ENCODE measurements around the gene FAM171A1.

FAM171A1 gene

GRCh38 chr10:15175587-15175986 is 195.5 kb downstream of the FAM171A1 start:
- no peak overlapping the region for H3K4me3 ChIP-seq (ENCODE audit: control insufficient read depth, low read depth, low read length)
- TF ChIP-seq CTCF (conservative IDR thresholded peaks at IDR 0.05; ENCODE audit: control insufficient read depth, insufficient read depth, low read depth, low read length), result no peak

DNA sequence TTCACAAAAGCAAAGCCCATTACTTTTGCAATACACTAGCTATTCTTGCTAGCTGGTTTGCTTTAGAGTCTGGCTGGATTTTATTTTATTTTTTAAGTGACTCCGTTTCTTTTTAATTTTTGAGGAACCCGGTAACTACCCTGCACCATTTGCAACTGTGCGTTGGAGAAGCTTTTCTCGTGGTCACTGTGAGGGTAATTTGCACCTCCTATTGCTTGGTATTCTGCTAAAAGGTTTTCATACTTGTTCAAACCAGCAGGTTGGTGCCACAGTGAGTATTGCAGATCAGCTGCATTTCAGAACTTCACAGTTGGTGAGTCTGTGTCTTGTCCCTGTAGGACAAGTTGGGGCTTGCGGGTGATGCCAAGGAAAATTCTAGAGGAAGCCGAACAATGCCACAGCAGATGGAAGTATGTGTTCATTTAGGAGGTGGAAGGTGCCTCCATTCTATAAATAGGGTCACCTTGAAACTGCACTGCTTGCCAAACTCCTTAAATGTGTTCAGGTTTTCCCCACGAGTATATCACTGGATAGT is 198.7 kb downstream of the FAM171A1 start:
- no peak for DNase-seq (ENCODE audit: low read depth)
- H3K4me3 ChIP-seq (ENCODE audit: control insufficient read depth, low read depth, low read length), result no peak overlapping the region
- TF ChIP-seq CTCF (conservative IDR thresholded peaks at IDR 0.05; ENCODE audit: control insufficient read depth, insufficient read depth, low read depth, low read length), result no peak

More at GRCh38 chr10:15175587-15175986, 195.5 kb downstream of the FAM171A1 start:
- DNase-seq (ENCODE audit: low read depth), result no peak

GRCh38 chr10:15169555-15170401 is 201.3 kb downstream of the FAM171A1 start:
- no peak for TF ChIP-seq CTCF (conservative IDR thresholded peaks at IDR 0.05; ENCODE audit: control insufficient read depth, insufficient read depth, low read depth, low read length)
- H3K4me3 ChIP-seq (ENCODE audit: control insufficient read depth, low read depth, low read length), result no peak overlapping the region
- no peak for DNase-seq (ENCODE audit: low read depth)

DNA sequence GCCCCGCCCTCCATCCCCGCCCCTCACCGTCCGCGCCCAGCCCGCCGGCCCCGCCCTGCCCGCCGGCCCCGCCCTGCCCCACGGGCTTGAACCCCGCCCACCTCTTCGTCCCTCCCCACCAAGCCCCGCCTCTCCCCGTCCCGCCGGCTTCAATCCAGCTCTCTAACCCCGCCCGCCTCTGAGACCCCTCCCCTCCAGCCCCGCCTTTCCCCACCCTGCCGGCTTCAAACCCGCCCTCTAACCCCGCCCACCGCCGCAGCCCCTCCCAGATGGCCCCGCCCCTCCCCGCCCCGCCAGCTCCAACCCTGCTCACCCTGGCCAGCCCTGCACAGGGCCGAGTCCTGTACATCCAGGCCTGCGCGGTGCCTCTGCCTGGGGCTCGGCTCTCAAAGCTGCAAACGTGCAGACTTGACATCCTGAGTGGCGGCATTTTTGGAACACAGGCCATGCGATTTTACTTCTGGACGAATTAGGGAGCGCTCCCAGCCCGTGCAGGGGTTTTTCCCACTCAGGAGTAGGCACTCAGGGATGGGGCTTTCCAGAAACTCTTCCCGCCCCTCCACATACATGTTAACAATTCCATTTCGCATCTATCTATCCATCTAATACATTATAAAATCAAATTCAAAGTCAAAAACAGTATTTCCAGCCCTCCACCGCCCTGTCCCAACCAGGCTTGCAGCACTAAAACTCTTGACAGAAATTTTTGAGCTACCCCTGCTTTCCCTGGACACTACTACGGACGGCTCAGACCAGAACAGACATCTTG is 202.1 kb downstream of the FAM171A1 start:
- TF ChIP-seq CTCF (conservative IDR thresholded peaks at IDR 0.05; ENCODE audit: control insufficient read depth, insufficient read depth, low read depth, low read length), result no peak
- peak; percentile 92 for DNase-seq (ENCODE audit: low read depth)
- no peak overlapping the region for H3K4me3 ChIP-seq (ENCODE audit: control insufficient read depth, low read depth, low read length)

DNA sequence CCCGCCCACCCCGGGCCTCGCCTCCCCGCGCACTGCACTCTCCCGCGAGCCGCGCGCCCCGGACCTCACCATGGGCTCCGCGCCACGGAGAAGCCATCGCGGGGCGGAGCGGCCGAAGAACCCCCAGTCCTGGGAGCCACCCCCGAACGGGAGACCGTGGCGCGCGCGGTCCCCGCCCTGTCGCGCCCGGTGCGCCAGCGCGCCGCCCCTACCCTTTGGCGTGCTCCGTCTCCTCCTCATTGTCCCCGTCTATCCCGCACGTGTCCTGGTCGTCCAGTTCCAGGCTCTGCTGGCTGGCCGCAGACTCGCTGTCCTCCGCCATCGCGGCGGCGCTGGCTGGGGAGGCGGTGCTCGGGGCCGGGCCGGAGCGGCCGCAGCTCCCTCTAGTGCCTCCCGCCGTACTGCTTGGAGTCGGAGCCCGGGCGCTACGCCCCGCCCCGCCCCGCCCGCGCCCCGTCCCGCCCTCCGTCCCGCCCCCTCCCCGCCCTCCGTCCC is 202.8 kb downstream of the FAM171A1 start, which contains the start of gene NMT2:
TSS of gene NMT2 (minus strand) at position 403 of the 495 bp plus-strand sequence. CDS start at position 322, 81 bp downstream.
- H3K4me3 ChIP-seq (ENCODE audit: control insufficient read depth, low read depth, low read length), result peak within 1 kb of the TSS; percentile 62
- DNase-seq (ENCODE audit: low read depth), result no peak
- TF ChIP-seq CTCF (conservative IDR thresholded peaks at IDR 0.05; ENCODE audit: control insufficient read depth, insufficient read depth, low read depth, low read length), result no peak

All from fibroblast of mammary gland (primary cell).